Measurements from ENCODE around the gene HSPA12A. TPM values are rescaled to one million over a fixed set of nuclear protein-coding genes. Genes with fewer than 3 reads are reported as not detected.

Gene HSPA12A
- polyA plus RNA-seq, 1 donor (not counting 4 experiments of a cell fraction or from before 2014, with no cell fraction given): 8.1 TPM

- Histone ChIP-seq H3K36me3 (ENCODE audit: control insufficient read depth in 2 of 2, extremely low read depth in 1 of 2, insufficient read depth in 2 of 2, low read length in 2 of 2) (no peaks in the 10 kb centered on the region), H3K27ac (ENCODE audit: control insufficient read depth, insufficient read depth, low read length) (no peak overlapping the region), H2AFZ (ENCODE audit: control insufficient read depth, low read length) (no peak overlapping the region), H3K27me3 (ENCODE audit: control insufficient read depth, extremely low read depth, insufficient read depth, low read length) (no peaks in the 10 kb centered on the region), H3K4me3 (ENCODE audit: control insufficient read depth in 2 of 3, extremely low read depth in 1 of 3, insufficient read depth in 2 of 3, low read depth in 1 of 3, low read length in 3 of 3) (no peak overlapping the region), H3K4me1 (ENCODE audit: control insufficient read depth, extremely low read depth, insufficient read depth, low read length) (peaks cover 2% of the 10 kb centered on the region), H4K20me1 (ENCODE audit: control insufficient read depth, extremely low read depth, insufficient read depth, low read length) (no peaks in the 10 kb centered on the region), H3K9me1 (ENCODE audit: control insufficient read depth, extremely low read depth, insufficient read depth, low read length) (no peaks in the 10 kb centered on the region), H3K9me3 (ENCODE audit: control insufficient read depth, low read depth, low read length) (no peaks in the 10 kb centered on the region), H3K9ac (ENCODE audit: control insufficient read depth, extremely low read depth, insufficient read depth, low read length) (no peak overlapping the region), H3K4me2 (ENCODE audit: control insufficient read depth, extremely low read depth, insufficient read depth, low read depth, low read length) (no peak overlapping the region), H3K79me2 (ENCODE audit: control insufficient read depth, insufficient read depth, low read length) (no peaks in the 10 kb centered on the region)
- TF ChIP-seq EZH2 (IDR thresholded peaks at IDR 0.05; ENCODE audit: low read length) (no peak), CTCF (optimal IDR thresholded peaks at IDR 0.05 in 1 of 3, IDR thresholded peaks at IDR 0.05 in 1 of 3, conservative IDR thresholded peaks at IDR 0.05 in 1 of 3; ENCODE audit: extremely low read depth in 1 of 3, insufficient read depth in 2 of 3, low read length in 3 of 3) (no peak)
- dilution Hi-C loops (cut with MboI; ENCODE audit: extremely low pct_ligation_motif_present, low sequenced_read_pairs): no loop called here
- DNase-seq (ENCODE audit: low read depth, low spot score) (no peak), FAIRE-seq (no peak)
These were observed 73.3 kb downstream of the HSPA12A start for GRCh38 chr10:116669080-116669479.

GRCh38 chr10:116668446-116668845 is 73.9 kb downstream of the HSPA12A start:
- Histone ChIP-seq H3K9me1 (ENCODE audit: control insufficient read depth, extremely low read depth, insufficient read depth, low read length) (no peaks in the 10 kb centered on the region), H3K9ac (ENCODE audit: control insufficient read depth, extremely low read depth, insufficient read depth, low read length) (no peak overlapping the region), H4K20me1 (ENCODE audit: control insufficient read depth, extremely low read depth, insufficient read depth, low read length) (no peaks in the 10 kb centered on the region), H3K27me3 (ENCODE audit: control insufficient read depth, extremely low read depth, insufficient read depth, low read length) (no peaks in the 10 kb centered on the region), H3K36me3 (ENCODE audit: control insufficient read depth in 2 of 2, extremely low read depth in 1 of 2, insufficient read depth in 2 of 2, low read length in 2 of 2) (no peaks in the 10 kb centered on the region), H3K4me2 (ENCODE audit: control insufficient read depth, extremely low read depth, insufficient read depth, low read depth, low read length) (no peak overlapping the region), H2AFZ (ENCODE audit: control insufficient read depth, low read length) (no peak overlapping the region), H3K4me3 (ENCODE audit: control insufficient read depth in 2 of 3, extremely low read depth in 1 of 3, insufficient read depth in 2 of 3, low read depth in 1 of 3, low read length in 3 of 3) (no peak overlapping the region), H3K4me1 (ENCODE audit: control insufficient read depth, extremely low read depth, insufficient read depth, low read length) (peaks cover 2% of the 10 kb centered on the region), H3K27ac (ENCODE audit: control insufficient read depth, insufficient read depth, low read length) (no peak overlapping the region), H3K79me2 (ENCODE audit: control insufficient read depth, insufficient read depth, low read length) (no peaks in the 10 kb centered on the region), H3K9me3 (ENCODE audit: control insufficient read depth, low read depth, low read length) (no peaks in the 10 kb centered on the region)
- TF ChIP-seq EZH2 (IDR thresholded peaks at IDR 0.05; ENCODE audit: low read length) (no peak), CTCF (optimal IDR thresholded peaks at IDR 0.05 in 1 of 3, IDR thresholded peaks at IDR 0.05 in 1 of 3, conservative IDR thresholded peaks at IDR 0.05 in 1 of 3; ENCODE audit: extremely low read depth in 1 of 3, insufficient read depth in 2 of 3, low read length in 3 of 3) (no peak)
- FAIRE-seq (no peak), DNase-seq (ENCODE audit: low read depth, low spot score) (no peak)
- dilution Hi-C loops (cut with MboI; ENCODE audit: extremely low pct_ligation_motif_present, low sequenced_read_pairs): no loop called here

Data from keratinocyte (primary cell).